ENCODE measurements around the gene PDSS2. TPM values are rescaled to one million over a fixed set of nuclear protein-coding genes. Genes with fewer than 3 reads are reported as not detected.

Gene PDSS2
- total RNA-seq, 3 donors from 2014 or later (not counting 1 experiment from before 2014, with no cell fraction given): 11.2 to 15.5 (median 14.2) TPM

DNA sequence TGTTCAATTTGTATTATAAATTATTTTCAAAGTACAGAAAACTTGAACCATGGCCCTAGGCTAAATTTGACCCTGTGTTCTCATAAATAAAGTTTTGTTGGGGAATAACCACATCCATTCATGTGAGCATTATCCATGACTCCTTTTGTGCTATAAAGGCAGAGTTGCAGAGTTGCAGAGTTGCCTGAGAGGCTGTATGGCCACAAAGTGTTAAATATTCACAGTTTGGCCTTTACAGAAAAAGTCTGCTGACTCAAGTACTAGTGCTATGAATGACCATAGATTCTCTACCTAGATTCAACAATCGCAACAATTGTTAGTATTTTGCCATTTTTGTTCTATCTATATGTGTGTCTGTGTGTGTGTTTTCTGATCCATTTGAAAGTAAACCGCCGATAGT lies 297.8 kb downstream of the PDSS2 start:
- Mint-ChIP-seq H3K36me3 (no peaks in the 10 kb centered on the region), H3K4me1 (peaks cover 0 to 5% of the 10 kb centered on the region in 2 donors), H3K4me3 (no peak overlapping the region), H3K9me3 (no peaks in the 10 kb centered on the region), H3K27ac (no peak overlapping the region), H3K27me3 (ENCODE audit: low read depth in 2 of 2) (no peaks in the 10 kb centered on the region)
- ATAC-seq (no peak), DNase-seq (no peak)
- TF ChIP-seq, protein P1, sequence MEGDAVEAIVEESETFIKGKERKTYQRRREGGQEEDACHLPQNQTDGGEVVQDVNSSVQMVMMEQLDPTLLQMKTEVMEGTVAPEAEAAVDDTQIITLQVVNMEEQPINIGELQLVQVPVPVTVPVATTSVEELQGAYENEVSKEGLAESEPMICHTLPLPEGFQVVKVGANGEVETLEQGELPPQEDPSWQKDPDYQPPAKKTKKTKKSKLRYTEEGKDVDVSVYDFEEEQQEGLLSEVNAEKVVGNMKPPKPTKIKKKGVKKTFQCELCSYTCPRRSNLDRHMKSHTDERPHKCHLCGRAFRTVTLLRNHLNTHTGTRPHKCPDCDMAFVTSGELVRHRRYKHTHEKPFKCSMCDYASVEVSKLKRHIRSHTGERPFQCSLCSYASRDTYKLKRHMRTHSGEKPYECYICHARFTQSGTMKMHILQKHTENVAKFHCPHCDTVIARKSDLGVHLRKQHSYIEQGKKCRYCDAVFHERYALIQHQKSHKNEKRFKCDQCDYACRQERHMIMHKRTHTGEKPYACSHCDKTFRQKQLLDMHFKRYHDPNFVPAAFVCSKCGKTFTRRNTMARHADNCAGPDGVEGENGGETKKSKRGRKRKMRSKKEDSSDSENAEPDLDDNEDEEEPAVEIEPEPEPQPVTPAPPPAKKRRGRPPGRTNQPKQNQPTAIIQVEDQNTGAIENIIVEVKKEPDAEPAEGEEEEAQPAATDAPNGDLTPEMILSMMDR (IDR thresholded peaks at IDR 0.05): no peak
- H3K27me3 ChIP-seq (ENCODE audit: control insufficient read depth, insufficient read depth, low read length): no peaks in the 10 kb centered on the region
- H3K36me3 ChIP-seq (ENCODE audit: control insufficient read depth, insufficient read depth, low read length): no peaks in the 10 kb centered on the region
- 96% methylated on average over 2 of the region's 3 CpGs for WGBS (ENCODE audit: insufficient coverage)
- H3K4me3 ChIP-seq (ENCODE audit: low read length): no peak overlapping the region
- no peak overlapping the region for H3K27ac ChIP-seq (ENCODE audit: low read length)
- intact Hi-C loops (cut with micrococcal nuclease): no loop called here
- H3K4me1 ChIP-seq (ENCODE audit: control insufficient read depth, insufficient read depth, low read length): no peaks in the 10 kb centered on the region
- H3K9me3 ChIP-seq (ENCODE audit: control insufficient read depth, insufficient read depth, low read length): no peaks in the 10 kb centered on the region

DNA sequence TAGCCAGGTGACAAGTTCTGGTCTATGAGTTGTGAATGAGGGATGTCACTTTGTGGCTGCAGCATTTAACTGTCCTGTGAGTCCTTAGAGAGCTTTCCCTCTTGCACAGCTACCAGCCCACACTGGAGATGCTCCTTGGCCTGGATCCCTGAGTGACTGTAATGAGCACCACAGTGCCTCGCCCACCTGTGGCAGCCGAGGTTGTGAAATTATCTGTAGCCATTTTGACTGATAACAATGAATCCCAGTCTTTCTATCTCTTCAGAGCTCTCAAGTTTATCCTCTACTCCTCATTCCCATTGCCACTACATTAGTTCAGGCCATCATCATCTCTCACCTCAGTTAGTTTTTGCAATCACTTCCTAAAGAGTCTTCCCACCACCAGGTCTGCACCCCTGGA lies 302.7 kb downstream of the PDSS2 start:
- Histone ChIP-seq H3K27me3 (ENCODE audit: control insufficient read depth, insufficient read depth, low read length) (no peaks in the 10 kb centered on the region), H3K36me3 (ENCODE audit: control insufficient read depth, insufficient read depth, low read length) (peaks cover 2% of the 10 kb centered on the region), H3K4me3 (ENCODE audit: low read length) (no peak overlapping the region), H3K4me1 (ENCODE audit: control insufficient read depth, insufficient read depth, low read length) (no peaks in the 10 kb centered on the region), H3K9me3 (ENCODE audit: control insufficient read depth, insufficient read depth, low read length) (no peaks in the 10 kb centered on the region), H3K27ac (ENCODE audit: low read length) (no peak overlapping the region)
- DNase-seq (no peak), ATAC-seq (no peak)
- H3K27ac Mint-ChIP-seq: no peak overlapping the region
- H3K36me3 Mint-ChIP-seq: no peaks in the 10 kb centered on the region
- intact Hi-C loops (cut with micrococcal nuclease): no loop called here
- H3K27me3 Mint-ChIP-seq (ENCODE audit: low read depth in 2 of 2): no peaks in the 10 kb centered on the region
- peaks cover 0 to 8% of the 10 kb centered on the region in 2 donors for H3K4me1 Mint-ChIP-seq
- TF ChIP-seq, protein P1 (IDR thresholded peaks at IDR 0.05): no peak
- H3K4me3 Mint-ChIP-seq: no peak overlapping the region
- H3K9me3 Mint-ChIP-seq: no peaks in the 10 kb centered on the region
- 90% methylated on average over 2 of the region's 2 CpGs for WGBS (ENCODE audit: insufficient coverage)

DNA sequence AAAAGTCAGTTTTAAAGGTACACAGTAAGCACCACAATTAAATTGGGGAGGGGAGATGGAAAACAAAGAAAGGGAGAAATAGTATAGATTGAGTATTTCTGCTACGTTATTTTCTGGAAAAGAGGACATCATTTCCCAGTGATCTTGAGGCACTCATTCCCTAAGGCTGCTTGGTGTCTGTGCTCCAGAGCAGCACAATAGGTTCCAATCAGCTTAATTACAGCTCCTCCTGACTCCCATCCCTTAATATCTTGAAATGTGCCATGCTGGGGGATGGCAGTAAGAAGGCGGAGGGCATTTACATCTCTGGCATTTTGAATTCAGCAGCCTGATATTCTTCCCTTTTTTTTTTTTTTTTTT lies 304.6 kb downstream of the PDSS2 start:
- H3K27me3 Mint-ChIP-seq (ENCODE audit: low read depth in 2 of 2): no peaks in the 10 kb centered on the region
- intact Hi-C loops (cut with micrococcal nuclease): no loop called here

More for the DNA sequence above, 304.6 kb downstream of the PDSS2 start:
- Mint-ChIP-seq H3K9me3 (no peaks in the 10 kb centered on the region), H3K4me3 (no peak overlapping the region), H3K4me1 (peaks cover 0 to 8% of the 10 kb centered on the region in 2 donors), H3K36me3 (no peaks in the 10 kb centered on the region), H3K27ac (no peak overlapping the region)
- H3K4me1 ChIP-seq (ENCODE audit: control insufficient read depth, insufficient read depth, low read length): no peaks in the 10 kb centered on the region
- H3K36me3 ChIP-seq (ENCODE audit: control insufficient read depth, insufficient read depth, low read length): peaks cover 2% of the 10 kb centered on the region
- H3K27ac ChIP-seq (ENCODE audit: low read length): no peak overlapping the region
- no peaks in the 10 kb centered on the region for H3K27me3 ChIP-seq (ENCODE audit: control insufficient read depth, insufficient read depth, low read length)
- no peak for ATAC-seq
- no peak overlapping the region for H3K4me3 ChIP-seq (ENCODE audit: low read length)
- H3K9me3 ChIP-seq (ENCODE audit: control insufficient read depth, insufficient read depth, low read length): no peaks in the 10 kb centered on the region
- 100% methylated on average over 1 of the region's 2 CpGs for WGBS (ENCODE audit: insufficient coverage)
- no peak for DNase-seq
- TF ChIP-seq, protein P1 (IDR thresholded peaks at IDR 0.05): no peak
